Measurements from ENCODE around the gene PGA5. TPM values are rescaled to one million over a fixed set of nuclear protein-coding genes. Genes with fewer than 3 reads are reported as not detected.

PGA5 gene
- polyA plus RNA-seq, 1 donor from 2014 or later = not detected

- H3K79me2 ChIP-seq (replicated peaks; ENCODE audit: insufficient read depth, low read length) = no peaks in the 10 kb centered on the region
- H3K9me3 ChIP-seq (ENCODE audit: low read length) = no peaks in the 10 kb centered on the region
- no peak overlapping the region for H3K9ac ChIP-seq (ENCODE audit: low read length)
- no peak overlapping the region for H3K27ac ChIP-seq (ENCODE audit: low read length)
- TF ChIP-seq EZH2 (IDR thresholded peaks at IDR 0.05; ENCODE audit: borderline replicate concordance, insufficient read depth, low read length, poor library complexity, severe bottlenecking) = no peak
- TF ChIP-seq REST (IDR thresholded peaks at IDR 0.05; ENCODE audit: borderline replicate concordance) = no peak
- TF ChIP-seq MXI1 (conservative IDR thresholded peaks at IDR 0.05; ENCODE audit: poor library complexity, severe bottlenecking) = no peak
- TF ChIP-seq CTCF (IDR thresholded peaks at IDR 0.05; ENCODE audit: poor library complexity, severe bottlenecking) = no peak
- TF ChIP-seq RAD21 (conservative IDR thresholded peaks at IDR 0.05) = no peak
- no peak for TF ChIP-seq EP300 (conservative IDR thresholded peaks at IDR 0.05; ENCODE audit: poor library complexity, severe bottlenecking)
- no peak for TF ChIP-seq SMC3 (conservative IDR thresholded peaks at IDR 0.05; ENCODE audit: poor library complexity)
- TF ChIP-seq POLR2AphosphoS5 (IDR thresholded peaks at IDR 0.05) = no peak
- TF ChIP-seq TAF1 (IDR thresholded peaks at IDR 0.05; ENCODE audit: low read depth) = no peak
- no peaks in the 10 kb centered on the region for H4K20me1 ChIP-seq (ENCODE audit: insufficient read depth)
- no peaks in the 10 kb centered on the region for H3F3A ChIP-seq (ENCODE audit: insufficient read depth, low read length, poor library complexity, severe bottlenecking)
- no peaks in the 10 kb centered on the region for H3K9me2 ChIP-seq (ENCODE audit: insufficient read depth, low read length)
- no peaks in the 10 kb centered on the region for H3K36me3 ChIP-seq (ENCODE audit: insufficient read depth, low read length)
- no peak overlapping the region for H3K4me2 ChIP-seq (ENCODE audit: low read length)
- no peak overlapping the region for H3K4me3 ChIP-seq (ENCODE audit: low read length)
- H2AFZ ChIP-seq (ENCODE audit: low read depth, low read length) = no peak overlapping the region
- H3K27me3 ChIP-seq (ENCODE audit: insufficient read depth, low read depth, low read length) = no peaks in the 10 kb centered on the region
These were observed 26.5 kb downstream of the PGA5 start for GRCh38 chr11:61267437-61267841.

- H3K27ac ChIP-seq (ENCODE audit: low read length) = no peak overlapping the region
- H2AFZ ChIP-seq (ENCODE audit: low read depth, low read length) = no peak overlapping the region
- H3K9ac ChIP-seq (ENCODE audit: low read length) = no peak overlapping the region
- no peaks in the 10 kb centered on the region for H3K27me3 ChIP-seq (ENCODE audit: insufficient read depth, low read depth, low read length)
- no peaks in the 10 kb centered on the region for H3K9me2 ChIP-seq (ENCODE audit: insufficient read depth, low read length)
- no peaks in the 10 kb centered on the region for H3F3A ChIP-seq (ENCODE audit: insufficient read depth, low read length, poor library complexity, severe bottlenecking)
- H3K9me3 ChIP-seq (ENCODE audit: low read length) = no peaks in the 10 kb centered on the region
- no peak for TF ChIP-seq MXI1 (conservative IDR thresholded peaks at IDR 0.05; ENCODE audit: poor library complexity, severe bottlenecking)
- no peak for TF ChIP-seq SMC3 (conservative IDR thresholded peaks at IDR 0.05; ENCODE audit: poor library complexity)
- no peak overlapping the region for H3K4me3 ChIP-seq (ENCODE audit: low read length)
- H4K20me1 ChIP-seq (ENCODE audit: insufficient read depth) = no peaks in the 10 kb centered on the region
- H3K79me2 ChIP-seq (replicated peaks; ENCODE audit: insufficient read depth, low read length) = no peaks in the 10 kb centered on the region
- H3K36me3 ChIP-seq (ENCODE audit: insufficient read depth, low read length) = no peaks in the 10 kb centered on the region
- H3K4me2 ChIP-seq (ENCODE audit: low read length) = no peak overlapping the region
These were observed 27.7 kb downstream of the PGA5 start for GRCh38 chr11:61268588-61269250.

All from neural cell (in vitro differentiated cells).